ENCODE measurements around the gene FCN1.

FCN1 gene

DNA sequence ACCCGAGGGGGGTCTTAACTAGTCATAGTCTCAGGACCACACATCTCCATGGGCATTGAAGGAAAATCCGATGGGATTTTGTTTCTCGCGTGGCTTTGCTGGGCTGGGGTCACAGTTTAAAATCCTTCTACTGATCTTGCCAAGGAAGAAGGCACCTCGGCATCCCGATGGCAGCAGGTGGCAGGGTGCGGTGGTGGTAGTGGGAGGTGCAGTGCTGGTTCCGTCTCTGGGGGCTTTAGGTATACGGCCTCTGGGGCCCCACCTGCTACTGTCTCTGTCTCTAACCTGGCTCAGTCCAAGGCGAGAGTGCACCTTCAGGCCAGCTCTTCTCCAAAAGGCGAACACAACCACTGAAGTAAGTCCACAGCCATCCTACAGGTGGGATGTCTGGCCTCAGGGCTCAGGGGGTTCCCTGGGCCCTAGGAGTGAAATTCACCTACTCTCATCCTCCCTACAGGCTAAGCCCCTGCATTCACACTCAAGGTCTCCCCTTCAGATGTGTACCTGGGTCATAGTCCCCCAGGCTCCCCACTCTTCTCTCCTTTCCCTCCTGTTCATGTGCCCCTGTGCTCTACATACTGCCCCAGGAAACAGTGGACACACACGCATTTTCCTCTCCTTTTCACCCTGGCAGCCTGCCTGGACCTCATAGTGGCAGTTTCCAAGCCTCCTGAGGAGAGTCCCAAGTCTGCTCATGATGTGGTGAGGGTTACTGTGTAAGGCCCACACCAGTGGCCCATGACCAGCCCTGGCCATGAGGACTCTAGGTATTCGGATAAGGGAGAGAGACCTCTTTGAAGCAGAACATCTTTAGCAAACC is 37.8 kb downstream of the FCN1 start:
- no peak for DNase-seq (ENCODE audit: extremely low read depth in 1 of 2, low read depth in 1 of 2)

DNA sequence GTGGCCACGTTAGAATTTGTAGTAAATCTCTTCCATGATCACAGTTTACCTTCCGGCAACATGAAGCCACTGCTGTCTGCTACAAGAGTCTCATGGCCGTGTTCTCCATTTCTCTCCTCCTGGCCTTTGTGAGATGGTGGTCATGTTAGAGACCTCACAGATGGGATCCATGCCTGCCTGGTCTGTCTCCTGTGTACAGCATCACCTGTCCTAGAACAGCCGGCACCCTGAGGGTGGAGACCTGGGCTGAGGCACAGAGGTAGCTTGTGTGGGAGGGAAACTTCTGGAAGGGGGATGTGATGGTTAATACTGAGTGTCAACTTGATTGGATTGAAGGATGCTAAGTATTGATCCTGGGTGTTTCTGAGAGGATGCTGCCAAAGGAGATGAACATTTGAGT is 40.2 kb downstream of the FCN1 start:
- no peak for DNase-seq (ENCODE audit: extremely low read depth in 1 of 2, low read depth in 1 of 2)

DNA sequence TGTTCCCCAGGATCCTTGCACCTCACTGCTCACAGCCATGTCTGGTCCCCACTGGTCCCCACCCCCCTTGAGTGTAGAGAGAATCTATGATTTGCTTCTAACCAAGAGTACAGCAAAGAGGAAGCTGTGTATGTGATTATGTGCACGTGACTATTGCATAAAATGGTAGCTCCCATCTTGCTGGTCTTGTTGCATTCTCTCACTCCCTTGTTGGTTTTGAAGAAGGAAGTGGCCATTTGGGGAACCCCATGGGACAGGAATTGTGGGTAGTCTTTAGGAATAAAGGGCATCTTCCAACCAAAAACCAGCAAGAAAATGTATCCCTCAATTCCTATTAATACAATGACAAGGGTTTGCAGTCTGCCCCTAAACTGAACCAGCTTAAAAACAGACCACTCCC is 42.3 kb downstream of the FCN1 start:
- DNase-seq (ENCODE audit: extremely low read depth in 1 of 2, low read depth in 1 of 2), result no peak

DNA sequence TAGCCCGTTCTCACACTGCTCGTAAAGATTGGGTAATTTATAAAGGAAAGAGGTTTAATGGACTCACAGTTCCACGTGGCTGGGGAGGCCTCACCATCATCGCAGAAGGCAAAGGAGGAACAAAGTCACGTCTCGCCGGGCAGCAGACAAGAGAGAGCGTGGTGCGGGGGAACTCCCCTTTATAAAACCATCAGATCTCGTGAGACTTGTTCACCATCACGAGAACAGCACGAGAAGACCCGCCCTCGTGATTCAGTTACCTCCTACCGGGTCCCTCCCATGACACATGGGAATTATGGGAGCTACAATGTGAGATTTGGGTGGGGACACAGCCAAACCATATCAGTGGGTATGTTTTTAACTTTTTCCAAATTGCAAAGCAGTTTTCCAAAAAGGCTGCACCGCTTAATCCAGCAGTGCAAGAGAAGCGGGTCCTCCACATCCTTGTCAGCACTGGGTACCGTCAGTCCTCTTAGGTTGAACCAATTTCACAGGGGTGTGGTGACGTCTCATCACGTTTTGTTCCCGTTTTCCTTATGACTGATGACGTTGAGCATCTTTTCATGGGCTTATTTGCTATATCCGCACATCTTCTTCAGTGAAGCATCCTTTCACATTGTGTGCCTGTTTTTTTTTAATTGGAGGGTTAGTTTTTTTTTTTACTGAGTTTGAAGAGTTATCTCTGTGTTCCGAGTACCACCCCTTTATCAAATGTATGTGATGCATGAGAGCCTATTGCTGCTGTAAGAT is 45.1 kb downstream of the FCN1 start:
- no peak for DNase-seq (ENCODE audit: extremely low read depth in 1 of 2, low read depth in 1 of 2)

DNA sequence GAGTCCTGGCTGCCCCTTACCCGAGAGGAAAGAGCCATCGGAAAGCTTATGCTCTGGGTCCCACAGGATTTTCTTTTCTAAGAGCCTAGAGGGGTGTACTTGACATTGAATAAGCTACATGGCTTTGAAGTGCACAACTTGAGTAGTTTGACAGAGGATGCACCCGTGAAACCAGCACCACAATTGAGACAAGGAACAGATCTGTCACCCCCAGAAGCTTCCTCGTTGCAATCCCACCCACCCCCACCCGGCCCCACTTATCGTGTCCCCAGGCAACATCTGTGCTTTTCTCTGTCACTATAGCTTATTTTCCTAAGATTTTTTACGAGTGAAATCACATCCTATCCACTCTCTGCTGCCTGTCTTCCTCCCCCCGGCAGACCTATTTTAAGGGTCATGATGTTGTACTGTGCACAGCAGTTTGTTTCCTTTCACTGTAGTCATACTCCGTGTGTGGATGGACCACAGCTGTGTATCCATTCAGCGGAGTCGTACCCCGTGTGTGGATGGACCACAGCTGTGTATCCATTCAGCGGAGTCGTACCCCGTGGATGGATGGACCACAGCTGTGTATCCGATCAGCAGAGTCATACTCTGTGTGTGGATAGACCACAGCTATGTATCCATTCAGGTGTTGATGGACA is 45.9 kb downstream of the FCN1 start:
- no peak for DNase-seq (ENCODE audit: extremely low read depth in 1 of 2, low read depth in 1 of 2)

DNA sequence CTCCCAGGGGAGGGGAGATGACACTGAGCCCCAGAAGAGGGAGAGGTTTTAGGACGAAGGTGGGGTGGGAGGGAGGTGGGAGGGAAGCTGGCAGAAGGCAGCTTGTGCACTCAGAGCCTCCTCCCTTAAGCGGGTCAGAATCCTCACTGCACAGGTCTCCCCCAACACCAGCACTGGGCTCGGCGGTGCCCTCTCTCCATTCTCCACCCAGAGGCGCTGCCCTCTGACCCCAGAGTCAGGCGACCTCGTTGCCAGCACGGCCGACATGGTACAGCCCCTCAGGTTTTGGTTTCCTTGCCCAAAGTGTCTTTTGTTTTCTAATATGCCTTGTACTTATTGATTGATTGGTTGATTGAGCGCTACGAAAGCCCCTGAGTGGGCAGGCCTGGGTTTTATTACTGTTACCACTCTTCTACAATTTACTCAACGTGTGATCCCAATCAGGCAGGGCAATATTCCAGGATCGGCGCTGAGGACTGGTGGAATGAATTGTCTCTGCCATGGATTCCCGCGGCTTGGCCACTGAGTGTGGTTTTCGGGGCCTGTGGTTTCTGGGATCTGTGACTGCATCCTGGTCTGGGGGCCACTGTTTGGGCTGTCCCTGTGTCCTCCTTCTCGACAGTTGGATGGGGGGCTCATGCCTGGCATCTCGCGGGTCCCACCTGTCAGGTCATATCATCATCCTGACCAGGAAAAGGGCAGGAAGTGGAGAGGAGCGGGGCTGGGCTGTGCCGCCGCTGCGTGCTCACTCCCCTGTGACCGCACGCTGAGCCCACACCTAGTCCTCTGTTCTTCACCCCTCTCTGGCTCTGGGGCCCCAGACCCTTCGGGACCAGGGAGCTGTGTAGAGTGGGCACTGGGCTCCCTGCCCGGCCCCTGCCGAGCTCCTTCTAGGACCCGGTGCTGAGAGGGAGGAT is 46.7 kb downstream of the FCN1 start:
- no peak for DNase-seq (ENCODE audit: extremely low read depth in 1 of 2, low read depth in 1 of 2)

DNA sequence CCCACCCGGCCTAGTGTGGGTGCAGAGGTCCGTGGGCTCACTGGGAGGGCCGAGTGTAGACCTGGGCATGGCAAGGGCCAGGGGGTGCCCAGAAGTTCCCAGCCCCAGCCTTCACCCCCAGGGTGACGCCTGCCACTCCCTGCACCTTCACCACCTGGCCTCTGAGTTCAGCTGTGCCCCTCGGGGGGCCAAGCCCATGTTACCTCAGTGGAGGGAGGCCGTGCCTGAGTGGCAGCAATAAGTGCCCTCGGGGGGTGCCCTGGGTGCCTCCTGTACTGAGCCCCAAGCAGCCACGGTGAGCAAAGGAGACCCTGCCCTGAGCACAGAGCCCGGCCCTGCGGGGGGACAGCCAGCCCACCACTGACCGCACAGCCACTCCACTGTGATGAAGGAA is 47.4 kb downstream of the FCN1 start:
- no peak for DNase-seq (ENCODE audit: extremely low read depth in 1 of 2, low read depth in 1 of 2)

DNA sequence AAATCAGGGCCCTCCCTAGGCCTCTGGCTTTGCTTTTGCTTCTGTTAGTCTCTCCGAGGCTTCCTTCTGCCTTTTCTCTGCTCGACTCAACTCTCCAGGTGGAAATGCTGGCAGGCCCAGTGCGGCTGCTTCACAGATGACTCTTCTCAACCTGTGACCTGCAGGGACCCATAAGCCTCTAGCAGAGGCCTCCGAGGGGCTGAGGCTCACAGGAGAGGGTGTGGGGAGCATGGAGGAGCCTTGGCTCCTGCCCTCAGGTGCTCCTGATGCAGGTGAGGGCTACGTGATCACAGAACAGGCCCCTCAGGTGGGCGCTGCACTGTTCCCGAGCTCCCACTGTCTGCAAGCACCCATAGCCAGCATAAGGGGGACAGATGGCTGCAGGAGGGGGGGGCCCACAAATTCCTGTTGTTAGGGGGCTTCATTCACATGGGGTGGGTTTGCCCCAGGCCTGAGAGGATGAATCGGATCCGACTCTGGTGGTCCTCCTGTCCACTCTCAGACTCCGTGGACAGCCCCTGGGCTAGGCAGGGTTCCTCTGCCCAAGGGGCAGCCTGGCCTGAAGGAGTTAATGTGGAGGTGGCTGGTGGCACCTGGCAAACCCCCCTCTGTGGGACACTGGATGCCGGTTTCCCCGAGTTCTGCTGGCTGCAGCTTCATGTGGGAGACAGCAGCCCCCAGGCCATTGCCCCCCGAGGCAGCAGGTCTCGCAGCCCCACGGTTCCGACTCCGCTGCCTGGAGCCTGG is 48.0 kb downstream of the FCN1 start:
- no peak for DNase-seq (ENCODE audit: extremely low read depth in 1 of 2, low read depth in 1 of 2)

DNA sequence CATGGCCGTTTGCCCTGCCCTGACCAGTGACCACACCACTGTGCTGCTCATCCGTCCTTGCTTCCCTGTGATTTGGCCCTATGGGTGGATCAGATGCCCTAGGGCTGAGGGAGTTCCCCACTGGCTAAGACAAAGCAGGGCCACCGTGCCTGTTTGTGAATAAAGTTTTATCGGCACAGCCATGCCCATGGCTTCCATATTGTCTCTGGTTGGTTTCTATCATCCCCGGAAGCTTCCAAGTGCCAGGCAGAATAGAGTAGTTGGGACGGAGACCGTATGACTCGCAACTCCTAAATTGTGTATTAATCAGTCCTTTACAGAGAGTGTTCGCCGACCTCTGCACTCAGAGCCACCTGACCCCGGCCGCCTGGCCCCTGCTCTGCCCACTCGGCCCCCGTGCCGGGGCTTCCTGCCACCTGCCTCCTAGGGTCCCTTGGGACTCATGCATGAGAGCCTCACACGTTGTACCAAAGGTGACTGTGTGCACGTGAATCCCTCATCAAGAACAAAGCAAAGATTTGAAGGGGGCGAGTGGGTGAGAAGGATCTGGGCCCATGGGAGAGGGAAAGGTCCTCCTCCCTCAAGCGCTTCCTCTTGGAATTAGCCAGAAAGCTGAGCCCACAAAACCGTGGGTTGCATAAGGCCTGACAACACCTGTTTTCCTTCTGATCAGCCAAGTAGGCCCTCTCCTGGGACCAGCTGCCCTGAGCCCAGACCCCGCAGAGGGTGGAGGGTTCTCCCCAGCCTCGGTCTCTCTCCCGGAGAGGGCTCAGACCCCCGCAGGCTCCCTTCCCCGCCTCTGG is 48.8 kb downstream of the FCN1 start:
- no peak for DNase-seq (ENCODE audit: extremely low read depth in 1 of 2, low read depth in 1 of 2)

DNA sequence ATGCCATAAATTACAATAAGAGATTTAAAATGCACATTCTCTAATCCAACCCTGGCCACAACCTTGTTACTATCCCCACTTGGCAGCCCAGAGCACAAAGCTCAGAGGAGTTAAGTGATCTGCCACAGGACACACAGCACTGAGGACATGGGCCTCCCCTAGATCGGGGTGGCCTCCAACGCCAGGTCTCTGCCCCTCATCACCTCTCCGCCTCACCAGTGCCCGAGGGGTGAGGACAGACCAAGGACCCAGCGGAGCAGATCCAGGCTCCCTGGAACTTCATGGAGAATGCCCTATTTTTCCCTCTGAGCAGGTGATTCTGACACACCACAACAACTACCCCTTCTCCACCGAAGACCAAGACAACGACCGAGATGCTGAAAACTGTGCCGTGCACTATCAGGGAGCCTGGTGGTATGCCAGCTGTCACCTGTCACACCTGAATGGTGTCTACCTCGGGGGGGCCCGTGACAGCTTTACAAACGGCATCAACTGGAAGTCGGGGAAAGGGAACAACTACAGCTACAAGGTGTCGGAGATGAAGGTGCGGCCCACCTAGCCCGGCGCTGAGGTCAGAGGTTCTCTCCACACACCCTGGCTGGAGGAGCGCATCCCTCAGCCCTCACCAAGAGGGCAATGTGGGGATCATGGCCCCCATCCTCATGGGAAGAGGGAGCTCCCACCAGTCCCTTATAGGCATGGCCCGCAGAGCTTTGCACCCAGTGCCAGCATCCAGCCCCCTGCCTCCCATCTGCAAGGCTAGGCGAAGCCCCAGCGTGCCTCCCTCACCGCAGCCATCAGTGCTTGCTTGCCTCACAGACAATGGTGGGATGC is 49.6 kb downstream of the FCN1 start:
- DNase-seq (ENCODE audit: extremely low read depth in 1 of 2, low read depth in 1 of 2), result no peak

DNA sequence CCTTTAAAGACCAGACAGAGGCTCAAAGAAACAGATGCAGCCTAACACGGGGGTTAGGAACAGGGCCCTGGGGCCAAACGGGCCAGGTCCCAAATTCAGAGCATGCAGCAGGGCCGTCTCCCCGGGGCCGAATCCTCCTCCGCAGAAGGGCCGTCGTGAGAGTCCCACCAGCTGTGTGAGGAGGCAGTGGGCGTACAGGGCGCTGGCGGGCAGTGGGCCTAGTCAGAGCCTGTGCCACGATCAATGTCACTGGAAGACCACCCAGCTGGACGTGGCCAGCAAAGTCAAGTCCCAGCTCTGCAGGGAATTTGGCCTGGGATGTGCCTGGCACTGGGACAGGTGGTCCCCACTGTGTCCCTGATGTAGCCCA is 52.9 kb downstream of the FCN1 start:
- no peak for DNase-seq (ENCODE audit: extremely low read depth in 1 of 2, low read depth in 1 of 2)

DNA sequence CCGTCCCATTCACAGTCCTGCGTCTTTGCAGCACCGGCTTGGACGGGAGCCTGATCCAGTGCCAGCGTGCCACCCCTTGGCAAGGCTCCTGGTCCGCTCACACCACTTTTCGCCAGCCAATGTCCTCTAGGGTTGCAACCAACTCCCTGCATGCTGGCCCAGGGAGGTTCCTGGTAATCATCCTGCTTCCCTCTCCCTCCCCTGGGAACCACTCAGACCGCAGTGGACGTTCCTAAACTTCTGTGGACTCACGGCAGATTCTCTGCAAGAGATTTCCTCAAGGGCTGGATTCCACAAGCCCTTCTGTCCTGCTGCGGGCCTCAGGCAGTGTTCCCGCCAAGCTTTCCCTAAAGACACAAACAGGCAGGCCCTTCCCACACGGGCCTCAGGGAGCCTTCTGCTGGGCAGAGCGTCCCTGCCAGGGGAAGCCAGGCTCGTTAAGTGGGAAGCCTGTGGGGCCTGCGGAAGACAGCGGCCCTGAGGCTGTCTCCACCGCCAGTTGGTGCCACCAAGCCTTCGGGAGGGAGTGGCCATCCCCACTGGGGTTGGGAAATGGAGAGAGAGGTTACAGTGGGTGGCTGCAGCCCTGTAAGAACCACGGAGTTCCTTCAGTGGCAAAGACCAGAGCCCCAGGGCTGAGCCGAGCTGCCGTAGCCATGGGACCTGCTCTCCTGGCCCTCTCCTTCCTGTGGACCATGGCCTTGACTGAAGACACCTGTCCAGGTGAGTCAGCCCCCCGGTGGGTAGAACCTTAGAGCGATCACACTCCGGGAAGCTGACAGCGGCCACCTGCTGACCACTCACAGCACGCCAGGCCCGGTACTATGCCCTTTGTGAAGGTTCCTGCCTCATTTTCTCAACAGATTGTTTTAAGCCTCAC is 53.5 kb downstream of the FCN1 start:
- DNase-seq (ENCODE audit: extremely low read depth in 1 of 2, low read depth in 1 of 2), result no peak

DNA sequence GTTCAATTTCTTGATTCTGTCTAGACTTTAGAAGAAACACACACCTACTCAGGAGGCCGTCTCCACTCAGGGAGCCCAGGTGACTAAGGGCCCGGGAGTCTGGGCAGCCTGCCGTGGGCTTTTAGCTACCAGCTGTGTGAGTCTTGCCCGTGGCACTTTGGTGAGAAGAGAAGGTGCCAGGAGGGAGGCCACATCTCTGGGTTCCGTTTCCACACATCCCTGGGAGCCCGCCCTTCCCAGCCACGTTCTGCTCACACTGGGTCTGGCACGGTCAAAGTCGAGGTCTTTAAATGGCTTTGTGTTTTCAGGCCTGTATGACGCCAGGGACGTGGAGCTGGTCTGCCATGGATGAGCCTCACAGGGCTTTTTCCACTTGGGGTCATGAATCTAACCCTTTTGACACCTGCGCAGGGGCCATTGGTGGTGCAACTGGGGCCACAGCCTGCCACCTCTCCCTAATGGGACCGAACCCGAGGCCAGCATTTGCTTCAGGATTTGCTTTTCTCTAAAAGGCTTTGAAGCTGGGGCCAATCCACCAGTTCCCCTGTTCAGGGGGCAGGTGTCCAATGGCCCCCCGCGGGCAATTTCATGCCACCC is 54.3 kb downstream of the FCN1 start:
- DNase-seq (ENCODE audit: extremely low read depth in 1 of 2, low read depth in 1 of 2), result no peak

DNA sequence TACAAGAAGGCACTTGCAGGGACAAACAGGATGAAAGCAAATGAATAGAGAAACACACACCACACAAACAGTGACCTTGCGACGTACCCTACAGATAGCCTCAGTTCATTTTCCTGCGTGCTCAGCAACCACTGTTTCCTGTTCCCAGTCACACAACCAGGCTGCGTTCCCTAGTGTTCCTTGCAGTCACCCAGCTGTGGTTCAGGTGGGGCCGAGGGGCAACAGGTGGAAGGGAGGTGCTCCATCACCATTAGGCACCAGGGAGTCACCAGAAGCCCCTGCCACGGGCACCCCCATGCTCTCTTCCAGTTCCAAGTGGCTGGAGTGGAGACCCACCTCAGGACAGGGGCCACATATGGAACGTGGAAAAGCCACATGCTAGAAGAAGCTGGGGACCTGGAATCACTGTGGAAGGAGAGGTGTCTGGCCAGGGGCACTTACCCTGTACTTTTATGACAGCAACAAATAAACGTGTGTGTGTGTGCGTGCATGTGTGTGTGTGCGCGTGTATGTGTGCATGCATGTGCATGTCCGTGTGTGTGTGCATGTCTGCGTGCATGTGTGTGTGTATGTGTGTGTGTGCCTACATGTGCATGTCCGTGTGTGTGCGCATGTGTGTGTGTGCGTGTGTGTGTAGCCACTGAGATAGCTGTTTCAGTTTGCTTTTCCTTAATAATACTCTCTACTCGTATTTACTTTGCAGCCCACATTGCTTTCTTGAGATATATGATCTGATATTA is 55.9 kb downstream of the FCN1 start:
- DNase-seq (ENCODE audit: extremely low read depth in 1 of 2, low read depth in 1 of 2), result no peak

DNA sequence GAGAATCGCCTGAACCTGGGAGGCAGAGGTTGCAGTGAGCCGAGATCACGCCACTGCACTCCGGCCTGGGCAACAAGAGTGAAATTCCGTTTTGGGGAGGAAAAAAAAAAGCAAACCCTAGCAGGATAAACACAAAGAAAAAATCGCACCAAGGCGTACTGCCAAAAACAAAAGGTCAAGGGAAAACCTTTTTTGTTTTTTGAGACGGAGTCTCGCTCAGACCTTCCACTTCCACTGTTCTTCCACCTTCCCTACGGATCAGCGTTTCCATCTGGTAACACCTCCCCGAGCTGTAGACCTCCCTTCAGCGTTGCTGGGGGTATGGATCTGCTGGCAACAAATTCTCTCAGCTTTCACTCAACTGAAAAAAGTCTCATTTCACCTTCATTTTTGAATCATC is 57.2 kb downstream of the FCN1 start:
- DNase-seq (ENCODE audit: extremely low read depth in 1 of 2, low read depth in 1 of 2), result no peak

DNA sequence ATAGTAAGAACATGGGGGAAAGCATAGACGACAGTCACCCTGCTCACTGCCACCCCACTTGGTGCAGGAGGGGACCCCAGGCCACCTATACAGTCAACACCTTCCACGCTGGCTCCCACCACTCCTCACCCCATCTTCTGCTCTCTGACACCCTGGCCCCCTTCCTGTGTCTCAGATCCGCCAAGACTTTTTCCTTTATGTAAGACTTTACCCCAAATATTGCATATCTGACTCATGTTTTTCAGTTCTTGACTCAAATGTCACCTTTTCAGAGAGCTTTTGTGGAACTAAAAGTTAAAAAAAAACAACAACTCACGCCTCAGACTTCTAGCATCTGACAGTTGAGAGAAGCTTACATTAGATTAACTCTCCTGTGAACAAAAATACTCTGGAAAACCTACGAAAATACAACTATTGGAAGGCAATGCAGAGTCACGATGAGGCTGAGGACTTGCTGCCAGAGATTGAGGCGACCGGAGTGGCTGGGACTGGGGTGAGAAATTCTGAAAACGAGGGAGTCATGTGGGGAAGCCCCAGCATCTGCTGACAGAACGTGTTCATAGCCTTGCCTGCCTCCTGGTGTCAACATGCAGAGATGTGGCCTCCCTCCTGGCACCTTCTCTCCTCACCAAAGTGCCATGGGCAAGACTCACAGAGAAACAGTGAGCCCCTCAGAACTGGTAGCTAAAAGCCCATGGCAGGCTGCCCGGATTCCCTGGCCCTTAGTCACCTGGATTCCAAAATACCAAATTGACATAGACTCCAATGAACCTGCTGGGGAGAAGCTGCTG is 59.5 kb downstream of the FCN1 start:
- DNase-seq (ENCODE audit: extremely low read depth in 1 of 2, low read depth in 1 of 2), result no peak
